ENCODE results near the gene CEP72. TPM values are rescaled to one million over a fixed set of nuclear protein-coding genes. Genes with fewer than 3 reads are reported as not detected.

The CEP72 gene
- total RNA-seq, 4 donors from 2014 or later, result 3.3 to 6.6 (median 5.0) TPM

DNA sequence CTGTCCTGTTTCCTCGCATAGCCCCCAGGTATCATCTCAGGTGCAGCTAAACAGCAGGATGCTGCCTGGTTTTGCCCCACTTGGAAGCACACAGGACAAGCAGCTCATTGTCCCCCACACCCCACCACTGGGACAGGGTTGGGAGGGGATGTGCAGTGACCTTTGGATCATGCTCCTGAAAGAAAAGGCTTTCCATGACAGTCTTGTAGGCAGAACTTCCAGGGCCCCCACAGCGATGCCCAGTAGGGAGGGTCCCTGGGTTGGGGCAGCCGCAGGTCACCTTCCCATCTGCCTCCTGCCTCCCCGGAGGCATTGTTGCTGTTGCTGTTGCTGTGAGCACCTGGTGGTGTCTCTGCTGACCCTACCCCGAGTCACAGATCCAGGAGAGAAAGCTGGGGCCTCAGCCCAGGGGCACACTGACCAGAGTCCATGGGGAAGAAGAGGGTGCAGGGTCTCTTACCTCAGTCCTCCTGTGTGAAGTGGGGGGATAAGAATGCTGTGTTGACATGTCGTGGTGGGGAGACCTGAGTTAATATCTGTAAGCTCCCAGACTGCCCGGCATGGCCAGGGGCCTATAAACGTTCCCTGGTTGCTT is 8.5 kb downstream of the CEP72 start:
- no peaks in the 10 kb centered on the region for H3K9me3 ChIP-seq
- H3K27ac ChIP-seq, result no peak overlapping the region
- TF ChIP-seq, protein P1, sequence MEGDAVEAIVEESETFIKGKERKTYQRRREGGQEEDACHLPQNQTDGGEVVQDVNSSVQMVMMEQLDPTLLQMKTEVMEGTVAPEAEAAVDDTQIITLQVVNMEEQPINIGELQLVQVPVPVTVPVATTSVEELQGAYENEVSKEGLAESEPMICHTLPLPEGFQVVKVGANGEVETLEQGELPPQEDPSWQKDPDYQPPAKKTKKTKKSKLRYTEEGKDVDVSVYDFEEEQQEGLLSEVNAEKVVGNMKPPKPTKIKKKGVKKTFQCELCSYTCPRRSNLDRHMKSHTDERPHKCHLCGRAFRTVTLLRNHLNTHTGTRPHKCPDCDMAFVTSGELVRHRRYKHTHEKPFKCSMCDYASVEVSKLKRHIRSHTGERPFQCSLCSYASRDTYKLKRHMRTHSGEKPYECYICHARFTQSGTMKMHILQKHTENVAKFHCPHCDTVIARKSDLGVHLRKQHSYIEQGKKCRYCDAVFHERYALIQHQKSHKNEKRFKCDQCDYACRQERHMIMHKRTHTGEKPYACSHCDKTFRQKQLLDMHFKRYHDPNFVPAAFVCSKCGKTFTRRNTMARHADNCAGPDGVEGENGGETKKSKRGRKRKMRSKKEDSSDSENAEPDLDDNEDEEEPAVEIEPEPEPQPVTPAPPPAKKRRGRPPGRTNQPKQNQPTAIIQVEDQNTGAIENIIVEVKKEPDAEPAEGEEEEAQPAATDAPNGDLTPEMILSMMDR (IDR thresholded peaks at IDR 0.05), result no peak
- no peak for TF ChIP-seq EP300 (IDR thresholded peaks at IDR 0.05)
- TF ChIP-seq POLR2A (IDR thresholded peaks at IDR 0.05), result no peak
- peaks cover 0 to 74% (median 0%) of the 10 kb centered on the region in 3 donors for H3K36me3 ChIP-seq
- WGBS, 2 donors, result 84 to 94% methylated on average over 8 of the region's 8 CpGs
- DNase-seq (ENCODE audit: low spot score in 2 of 2), result no peak
- H3K27me3 ChIP-seq, result no peaks in the 10 kb centered on the region
- no peak overlapping the region for H3K4me3 ChIP-seq
- no peaks in the 10 kb centered on the region for H3K4me1 ChIP-seq

DNA sequence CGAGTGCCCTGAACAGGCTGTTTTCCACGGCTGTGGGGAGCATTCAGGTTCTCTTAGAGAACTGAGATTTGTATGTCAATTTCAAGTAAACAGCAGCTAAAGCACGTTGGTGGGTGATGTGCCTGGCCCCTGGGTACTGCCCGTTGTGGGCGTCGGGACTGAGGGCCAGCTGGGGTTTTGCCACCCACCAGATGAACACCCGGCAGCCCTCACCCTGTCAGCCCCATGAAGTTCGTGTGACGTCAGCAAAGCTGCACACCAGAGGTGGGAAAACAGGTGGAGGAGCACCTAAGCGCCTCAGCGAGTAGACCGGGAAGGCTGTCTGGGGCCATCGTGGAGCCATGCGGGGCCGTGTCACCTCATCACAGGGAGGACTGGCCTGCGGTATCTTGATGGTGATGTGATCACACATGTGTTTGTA is 9.2 kb downstream of the CEP72 start:
- 91 to 94% methylated on average over 15 to 16 of the region's 16 CpGs for WGBS, 2 donors
- peaks cover 0 to 76% (median 0%) of the 10 kb centered on the region in 3 donors for H3K36me3 ChIP-seq
- DNase-seq (ENCODE audit: low spot score in 2 of 2), result no peak

DNA sequence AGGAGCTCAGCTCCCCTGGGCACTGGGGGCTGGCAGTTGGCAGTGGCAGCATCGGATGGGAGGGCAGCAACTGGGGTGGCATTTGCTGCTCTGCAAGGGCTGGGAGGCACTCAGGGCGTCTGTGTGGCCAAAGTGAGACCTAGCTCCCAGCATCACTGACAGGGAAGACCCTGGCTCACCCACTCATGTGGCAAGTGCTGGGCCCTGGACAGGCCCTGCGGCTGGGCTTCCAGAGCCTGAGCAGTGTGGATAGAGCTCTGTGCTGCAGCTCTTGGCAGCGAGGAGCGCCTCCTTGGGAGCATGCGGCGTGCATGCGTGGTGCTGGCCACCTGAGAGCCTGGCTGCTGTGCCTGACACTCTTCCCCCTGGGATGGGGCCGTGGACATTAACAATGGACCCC is 10.2 kb downstream of the CEP72 start:
- H3K4me3 ChIP-seq, result no peak overlapping the region
- no peaks in the 10 kb centered on the region for H3K27me3 ChIP-seq
- no peaks in the 10 kb centered on the region for H3K9me3 ChIP-seq
- H3K27ac ChIP-seq, result no peak overlapping the region
- WGBS, 2 donors, result 87 to 89% methylated on average over 7 to 9 of the region's 9 CpGs
- no peak for DNase-seq (ENCODE audit: low spot score in 2 of 2)
- H3K36me3 ChIP-seq, result peaks cover 0 to 72% (median 0%) of the 10 kb centered on the region in 3 donors
- H3K4me1 ChIP-seq, result no peaks in the 10 kb centered on the region
- TF ChIP-seq EP300 (IDR thresholded peaks at IDR 0.05) (no peak), POLR2A (IDR thresholded peaks at IDR 0.05) (no peak)
- TF ChIP-seq, protein P1 (IDR thresholded peaks at IDR 0.05), result no peak

More for the DNA sequence above, 9.2 kb downstream of the CEP72 start:
- Histone ChIP-seq H3K27me3 (no peaks in the 10 kb centered on the region), H3K4me1 (no peaks in the 10 kb centered on the region), H3K27ac (no peak overlapping the region), H3K9me3 (no peaks in the 10 kb centered on the region), H3K4me3 (no peak overlapping the region)
- TF ChIP-seq, protein P1 (IDR thresholded peaks at IDR 0.05), result no peak
- no peak for TF ChIP-seq POLR2A (IDR thresholded peaks at IDR 0.05)
- no peak for TF ChIP-seq EP300 (IDR thresholded peaks at IDR 0.05)

DNA sequence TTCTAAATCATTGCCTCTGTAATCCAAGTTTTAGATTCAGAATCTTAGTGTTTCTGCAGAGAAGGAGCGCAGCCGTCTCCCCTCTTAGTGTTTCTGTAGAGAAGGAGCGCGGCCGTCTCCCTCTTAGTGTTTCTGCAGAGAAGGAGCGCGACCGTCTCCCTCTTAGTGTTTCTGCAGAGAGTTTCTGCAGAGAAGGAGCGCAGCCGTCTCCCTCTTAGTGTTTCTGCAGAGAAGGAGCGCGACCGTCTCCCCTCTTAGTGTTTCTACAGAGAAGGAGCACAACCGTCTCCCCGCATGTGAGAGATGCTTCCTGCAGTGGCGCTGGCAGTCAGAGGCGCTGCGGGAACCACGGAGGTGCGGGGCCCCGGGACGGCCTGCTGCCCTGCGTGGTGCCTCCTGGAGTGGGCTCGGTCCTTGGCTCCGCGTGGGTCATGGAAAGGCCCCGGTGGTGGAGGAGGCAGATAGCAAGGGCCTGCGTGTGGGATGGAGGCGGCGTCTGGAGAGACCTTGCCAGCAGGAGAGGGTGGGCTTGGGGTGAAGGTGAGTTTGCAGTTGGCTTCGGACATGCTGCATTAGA is 10.9 kb downstream of the CEP72 start:
- H3K9me3 ChIP-seq, result no peaks in the 10 kb centered on the region
- TF ChIP-seq, protein P1 (IDR thresholded peaks at IDR 0.05), result no peak
- TF ChIP-seq POLR2A (IDR thresholded peaks at IDR 0.05) (no peak), EP300 (IDR thresholded peaks at IDR 0.05) (no peak)
- H3K36me3 ChIP-seq, result peaks cover 0 to 77% (median 0%) of the 10 kb centered on the region in 3 donors
- H3K4me1 ChIP-seq, result no peaks in the 10 kb centered on the region
- H3K27ac ChIP-seq, result no peak overlapping the region
- no peak overlapping the region for H3K4me3 ChIP-seq
- H3K27me3 ChIP-seq, result no peaks in the 10 kb centered on the region
- WGBS, 2 donors, result 92 to 94% methylated on average over 31 of the region's 31 CpGs
- peak in 1 of 2 donors; percentile 2 for DNase-seq (ENCODE audit: low spot score in 2 of 2)

DNA sequence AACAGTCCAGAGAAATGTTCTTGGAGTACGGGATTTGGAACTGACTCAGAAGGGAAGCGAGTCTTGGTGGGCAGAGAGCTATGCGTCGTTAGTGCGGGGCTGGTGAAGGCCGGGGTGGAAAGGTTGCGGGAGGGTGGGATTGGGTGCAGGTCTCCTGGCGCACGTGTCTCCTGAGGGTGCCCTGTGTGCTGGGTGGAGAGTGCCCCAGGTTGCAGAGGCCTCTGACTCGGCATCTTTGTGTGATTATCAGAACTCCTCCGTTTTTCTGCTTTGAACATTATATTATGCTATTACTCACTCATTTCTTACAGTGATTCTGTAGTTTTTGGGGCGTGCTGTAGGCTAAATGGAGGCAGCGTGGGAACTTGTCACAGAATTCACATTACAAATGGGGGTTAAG is 11.4 kb downstream of the CEP72 start:
- Histone ChIP-seq H3K4me1 (no peaks in the 10 kb centered on the region), H3K27me3 (no peaks in the 10 kb centered on the region), H3K27ac (no peak overlapping the region), H3K4me3 (no peak overlapping the region), H3K9me3 (no peaks in the 10 kb centered on the region), H3K36me3 (peaks cover 0 to 79% (median 0%) of the 10 kb centered on the region in 3 donors)
- 90 to 94% methylated on average over 13 of the region's 13 CpGs for WGBS, 2 donors
- DNase-seq (ENCODE audit: low spot score in 2 of 2), result no peak
- no peak for TF ChIP-seq POLR2A (IDR thresholded peaks at IDR 0.05)
- TF ChIP-seq, protein P1 (IDR thresholded peaks at IDR 0.05), result no peak
